Glomerular endothelial cell (primary cell): ENCODE results near the gene TYK2. TPM values are rescaled to one million over a fixed set of nuclear protein-coding genes. Genes with fewer than 3 reads are reported as not detected.
"Not testable (repeated sequence)": the region's sequence is repeated elsewhere in the genome, so short reads cannot be mapped to it uniquely, and the experiment has no call there.

ENCODE experiments used
- DNase-seq: peaks from one replicate; pipeline ENCODE4 v3.0.0-alpha.2; 2011; ENCODE audit warnings: low read depth, low spot score; ENCODE audit errors: extremely low read depth
- total RNA-seq: library from RNA; depleted of rRNA; stranded (reverse); fragments of >200 nt; gene quantifications from 2 replicates; pipeline ENCODE4 v1.2.3, GENCODE V29; 2015

TYK2 gene
- total RNA-seq, 1 donor from 2014 or later = 178 TPM

- DNase-seq = no peak
These were observed 2.2 kb downstream of the TYK2 start for GRCh38 chr19:10378124-10378523.

- DNase-seq = not testable (repeated sequence)
These were observed 3.2 kb downstream of the TYK2 start for GRCh38 chr19:10377140-10377640.

- no peak for DNase-seq
These were observed 5.4 kb downstream of the TYK2 start for GRCh38 chr19:10374931-10375330.

- no peak for DNase-seq
These were observed 7.7 kb downstream of the TYK2 start for GRCh38 chr19:10372690-10373089.

DNA sequence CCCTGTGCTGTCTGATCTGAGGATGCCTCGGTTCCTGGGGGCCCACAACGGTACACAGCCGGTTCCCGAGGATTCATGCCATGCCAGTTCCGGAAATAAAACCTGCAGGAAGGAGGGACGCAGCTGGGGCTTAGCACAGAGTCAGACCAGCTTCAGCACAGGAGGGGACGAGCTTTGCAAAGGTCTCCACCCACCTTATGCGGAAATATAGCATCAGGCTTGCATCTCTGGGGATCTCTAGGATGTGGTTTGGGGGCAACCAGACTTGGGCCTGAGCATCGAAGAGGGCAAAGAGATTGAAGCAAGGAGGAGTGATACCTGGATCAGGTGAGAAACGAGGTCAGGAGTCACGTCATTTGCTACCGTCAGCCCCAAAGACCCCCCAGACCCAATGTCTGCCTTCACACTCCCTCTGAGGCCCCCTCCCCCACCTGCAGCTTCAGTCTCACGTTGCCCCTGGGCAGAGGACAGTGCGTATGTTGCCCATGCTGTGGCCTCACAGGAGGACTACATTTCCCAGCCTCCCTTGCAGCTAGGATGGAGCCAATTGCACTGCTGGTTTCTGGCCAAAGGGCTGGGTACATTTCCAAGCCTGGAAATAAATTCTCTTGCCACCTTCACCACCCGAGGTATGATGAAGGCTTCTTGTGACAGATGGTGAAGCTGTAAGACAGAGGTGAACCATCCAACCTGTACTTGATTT is 12.1 kb downstream of the TYK2 start:
- no peak for DNase-seq

DNA sequence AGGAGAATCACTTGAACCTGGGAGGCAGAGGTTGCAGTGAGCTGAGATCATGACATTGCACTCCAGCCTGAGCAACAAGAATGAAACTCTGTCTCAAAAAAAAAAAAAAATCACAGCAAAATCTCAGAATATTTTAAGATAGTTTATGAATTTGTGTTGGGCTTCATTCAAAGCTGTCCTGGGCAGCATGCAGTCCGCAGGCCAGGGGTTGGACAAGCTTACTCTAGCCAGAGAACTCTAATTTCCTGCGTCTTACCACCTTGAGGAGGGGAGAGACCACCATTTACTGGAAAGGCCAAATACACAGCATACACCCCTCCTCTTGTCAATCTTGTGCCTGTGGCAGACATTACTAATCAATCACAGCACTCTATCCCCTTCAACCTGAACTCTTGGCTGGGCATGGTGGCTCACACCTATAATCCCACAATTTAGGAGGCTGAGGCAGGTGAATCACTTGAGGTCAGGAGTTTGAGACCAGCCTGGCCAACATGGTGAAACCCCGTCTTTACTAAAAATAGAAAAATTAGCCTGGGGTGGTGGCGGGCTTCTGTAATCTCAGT is 13.3 kb downstream of the TYK2 start:
- not testable (repeated sequence) for DNase-seq

DNA sequence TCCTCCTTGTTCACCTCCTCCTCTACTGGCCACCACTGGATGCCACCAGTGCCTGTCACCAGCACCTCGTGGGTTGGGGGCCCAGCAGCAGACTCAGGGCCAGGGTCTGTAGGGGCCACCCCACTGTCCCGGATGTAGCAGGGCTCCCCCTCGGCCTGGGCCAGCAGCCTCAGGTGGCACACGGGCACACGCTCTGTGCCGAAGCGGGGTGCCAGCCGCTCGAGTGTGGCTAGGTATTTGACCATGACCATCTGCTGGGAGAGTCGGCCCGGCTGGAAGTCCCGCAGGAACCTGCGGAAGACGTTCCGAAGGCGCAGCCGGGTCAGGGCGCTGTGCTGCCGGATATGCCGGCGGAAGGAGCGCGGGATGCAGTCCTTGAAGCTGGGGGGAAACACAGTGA is 14.9 kb downstream of the TYK2 start:
- DNase-seq = no peak

GRCh38 chr19:10364644-10365043 is 15.7 kb downstream of the TYK2 start:
- DNase-seq = no peak

- no peak for DNase-seq
These were observed 16.5 kb downstream of the TYK2 start for GRCh38 chr19:10363789-10364281.

- DNase-seq = no peak
These were observed 18.1 kb downstream of the TYK2 start for GRCh38 chr19:10362259-10362658.

DNA sequence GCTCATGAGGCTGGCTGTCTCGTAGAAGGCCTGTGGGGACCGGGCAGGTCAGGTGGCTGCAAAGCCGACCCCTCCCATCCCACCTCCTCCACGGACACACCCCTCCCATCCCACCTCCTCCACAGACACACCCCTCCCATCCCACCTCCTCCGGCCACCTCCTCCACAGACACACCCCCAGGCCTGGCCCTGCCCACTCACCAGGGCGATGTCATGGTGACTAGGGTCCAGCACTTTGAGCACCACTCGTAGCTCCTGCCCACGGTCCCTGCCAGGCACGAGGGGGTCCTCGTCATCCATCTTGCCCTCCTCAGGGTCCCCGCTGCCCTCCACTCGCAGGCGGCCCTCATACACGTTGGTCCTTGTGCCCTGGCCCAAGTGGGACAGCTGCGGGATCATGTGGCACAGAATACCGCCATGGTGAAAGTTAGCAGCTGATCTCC is 18.8 kb downstream of the TYK2 start:
- no peak for DNase-seq

- DNase-seq = no peak
These were observed 23.9 kb downstream of the TYK2 start for GRCh38 chr19:10356431-10356830.

GRCh38 chr19:10353793-10354391 is 26.5 kb downstream of the TYK2 start:
- no peak for DNase-seq

DNA sequence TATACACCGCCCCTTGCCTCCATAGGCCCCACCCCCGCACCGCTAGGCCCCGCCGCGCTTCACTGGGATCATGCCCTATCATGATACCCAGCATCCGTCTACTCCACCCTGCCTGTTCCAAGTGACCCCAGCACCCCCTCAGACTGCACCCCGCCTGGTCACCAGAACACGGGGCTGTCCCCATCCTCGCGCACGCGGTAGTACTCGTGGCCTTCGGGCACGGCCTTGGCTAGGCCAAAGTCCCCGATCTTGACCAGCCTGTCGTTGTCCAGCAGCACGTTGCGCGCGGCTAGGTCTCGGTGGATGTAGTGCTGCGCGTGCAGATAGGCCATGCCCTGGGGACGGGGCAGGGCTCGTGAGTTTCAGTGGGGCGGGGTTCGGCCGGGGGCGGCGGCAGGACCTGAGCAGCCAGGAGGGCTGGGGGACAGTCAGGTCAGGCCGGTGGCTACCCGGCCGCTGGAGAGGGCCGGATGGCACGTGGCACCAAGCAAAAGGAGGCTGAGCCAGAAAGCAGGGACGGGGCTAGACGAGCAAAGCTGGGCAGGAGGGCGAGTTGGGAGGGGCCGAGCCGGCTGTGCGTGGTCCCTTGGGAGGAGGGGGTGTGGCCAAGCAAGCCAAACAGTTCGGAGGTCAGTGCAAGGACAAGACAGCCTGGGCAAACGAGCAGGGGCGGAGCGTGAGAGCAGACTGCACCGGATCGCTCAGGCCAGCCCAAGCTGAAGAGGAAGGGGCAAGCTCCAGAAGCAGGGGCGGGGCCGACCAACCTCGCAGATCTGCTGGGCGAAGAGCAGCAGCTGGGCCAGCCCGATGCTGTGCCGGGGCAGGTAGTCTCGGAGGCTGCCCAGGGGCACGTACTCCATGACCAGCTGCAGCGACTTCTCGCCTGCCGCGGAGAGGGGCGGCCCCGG is 27.4 kb downstream of the TYK2 start:
- no peak for DNase-seq

DNA sequence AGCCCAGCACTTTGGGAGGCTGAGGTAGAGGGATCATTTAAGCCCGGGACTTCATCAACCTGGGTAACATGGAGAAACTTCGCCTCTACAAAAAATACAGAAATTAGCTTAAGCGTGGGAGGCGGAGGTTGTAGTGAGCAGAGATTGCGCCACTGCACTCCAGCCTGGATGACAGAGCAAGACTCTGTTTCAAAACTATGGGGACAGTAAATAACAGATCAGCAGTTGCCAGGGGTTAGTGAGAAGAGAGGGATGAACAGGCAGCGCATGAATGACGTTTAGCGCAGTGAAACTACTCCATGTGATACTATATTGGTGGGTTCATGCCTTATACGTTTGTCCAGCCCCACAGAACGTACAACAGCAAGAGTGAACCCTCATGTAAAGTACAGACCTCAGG is 33.9 kb downstream of the TYK2 start:
- no peak for DNase-seq

GRCh38 chr19:10344780-10345179 is 35.6 kb downstream of the TYK2 start:
- no peak for DNase-seq

GRCh38 chr19:10343495-10343894 is 36.9 kb downstream of the TYK2 start:
- DNase-seq = no peak

- DNase-seq = no peak
These were observed 40.4 kb downstream of the TYK2 start for GRCh38 chr19:10339977-10340376.

GRCh38 chr19:10339380-10339960 is 40.9 kb downstream of the TYK2 start, which contains the start of gene ICAM3:
Gene ICAM3, minus strand, starts transcription at chr19:10339624. Its CDS starts 10 bp downstream, at chr19:10339614.
- no peak for DNase-seq

- DNase-seq = no peak
These were observed 41.4 kb downstream of the TYK2 start for GRCh38 chr19:10338940-10339339.
